Esophagus muscularis mucosa (tissue), 3 donors: ENCODE measurements around the gene CCDC92.

Experiments
- POLR2A ChIP-seq: fragments of 450-650 bp; IDR thresholded peaks from one replicate; pipeline ENCODE4 v1.6.1; 2017; ENCODE audit warnings: antibody characterized with exemption, moderate library complexity, mild to moderate bottlenecking, low read depth
- TF ChIP-seq, protein P1 (sequence below), 3 experiments: fragments of 200-600 bp in 2 of 3; fragments of 450-650 bp in 1 of 3; sonication (generic) in 2 of 3; IDR thresholded peaks; one replicate each; pipeline ENCODE4 v1.5.1; 2017 to 2019; ENCODE audit warnings: antibody characterized with exemption in 3 of 3, mild to moderate bottlenecking in 2 of 3, moderate library complexity in 1 of 3

DNA sequence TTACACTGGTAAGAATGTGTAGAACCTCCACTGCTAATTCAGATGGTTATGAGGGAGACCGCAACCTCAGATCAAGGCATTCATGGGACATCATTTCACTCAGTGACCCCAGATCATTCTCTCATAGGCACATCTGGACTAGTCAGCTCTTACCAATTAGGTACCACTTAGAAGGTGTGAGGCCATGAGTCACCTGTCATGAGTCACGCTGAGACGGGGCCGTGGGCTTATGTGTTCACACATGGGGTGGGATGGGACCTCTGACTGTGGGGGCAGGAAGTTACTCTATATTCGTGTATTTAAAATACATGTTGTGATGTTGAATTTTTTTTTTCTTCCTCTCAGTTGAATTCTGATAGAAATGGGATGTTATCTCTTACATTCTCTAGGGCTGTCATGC lies 55.9 kb downstream of the CCDC92 start:
- TF ChIP-seq, protein P1, sequence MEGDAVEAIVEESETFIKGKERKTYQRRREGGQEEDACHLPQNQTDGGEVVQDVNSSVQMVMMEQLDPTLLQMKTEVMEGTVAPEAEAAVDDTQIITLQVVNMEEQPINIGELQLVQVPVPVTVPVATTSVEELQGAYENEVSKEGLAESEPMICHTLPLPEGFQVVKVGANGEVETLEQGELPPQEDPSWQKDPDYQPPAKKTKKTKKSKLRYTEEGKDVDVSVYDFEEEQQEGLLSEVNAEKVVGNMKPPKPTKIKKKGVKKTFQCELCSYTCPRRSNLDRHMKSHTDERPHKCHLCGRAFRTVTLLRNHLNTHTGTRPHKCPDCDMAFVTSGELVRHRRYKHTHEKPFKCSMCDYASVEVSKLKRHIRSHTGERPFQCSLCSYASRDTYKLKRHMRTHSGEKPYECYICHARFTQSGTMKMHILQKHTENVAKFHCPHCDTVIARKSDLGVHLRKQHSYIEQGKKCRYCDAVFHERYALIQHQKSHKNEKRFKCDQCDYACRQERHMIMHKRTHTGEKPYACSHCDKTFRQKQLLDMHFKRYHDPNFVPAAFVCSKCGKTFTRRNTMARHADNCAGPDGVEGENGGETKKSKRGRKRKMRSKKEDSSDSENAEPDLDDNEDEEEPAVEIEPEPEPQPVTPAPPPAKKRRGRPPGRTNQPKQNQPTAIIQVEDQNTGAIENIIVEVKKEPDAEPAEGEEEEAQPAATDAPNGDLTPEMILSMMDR (IDR thresholded peaks at IDR 0.05): no peak
- TF ChIP-seq POLR2A: no peak
